Panc1 (cell line): ENCODE measurements around the gene MREG.

ENCODE experiments used
- CTCF ChIP-seq: fragments of 450-650 bp; IDR thresholded peaks from 2 replicates; pipeline ENCODE4 v1.5.1; 2017; ENCODE audit warnings: mild to moderate bottlenecking
- POLR2AphosphoS5 ChIP-seq: IDR thresholded peaks from 2 replicates; pipeline ENCODE4 v1.6.1; 2012; ENCODE audit warnings: mild to moderate bottlenecking, low read depth, low read length, moderate library complexity
- REST ChIP-seq, 2 experiments: IDR thresholded peaks; 2 replicates each; pipeline ENCODE4 v1.6.1; 2011 to 2012; ENCODE audit warnings: low read depth in 2 of 2, control low read depth in 1 of 2, low read length in 1 of 2, mild to moderate bottlenecking in 1 of 2, moderate library complexity in 1 of 2; ENCODE audit not compliant: insufficient read depth in 1 of 2
- SIN3A ChIP-seq: IDR thresholded peaks from 2 replicates; pipeline ENCODE4 v1.6.1; 2012; ENCODE audit warnings: low read depth, mild to moderate bottlenecking, low read length, moderate library complexity, borderline replicate concordance; ENCODE audit not compliant: insufficient read depth
- TCF7L2 ChIP-seq: IDR thresholded peaks from 2 replicates; pipeline ENCODE4 v1.6.1; 2011; ENCODE audit warnings: mild to moderate bottlenecking, low read depth, low read length, inconsistent platforms

- TF ChIP-seq TCF7L2: no peak
- TF ChIP-seq POLR2AphosphoS5: no peak
- no peak for TF ChIP-seq CTCF
- no peak for TF ChIP-seq REST (IDR thresholded peaks at IDR 0.05; ENCODE audit: insufficient read depth in 1 of 2, low read depth in 2 of 2, low read length in 1 of 2)
- no peak for TF ChIP-seq SIN3A
These were observed 60.3 kb downstream of the MREG start for GRCh38 chr2:215952860-215953637.
